Stomach (tissue), 4 donors: ENCODE data around the gene MOCS1.

ENCODE experiments used
- EP300 ChIP-seq: sonication (generic); formaldehyde crosslinking; IDR thresholded peaks from one replicate; pipeline ENCODE4 v1.6.1; 2017; ENCODE audit warnings: antibody characterized with exemption
- POLR2A ChIP-seq, 4 donors: fragments of 450-650 bp; IDR thresholded peaks; one replicate each; pipeline ENCODE4 v1.6.1; 2016; ENCODE audit warnings: antibody characterized with exemption in 4 of 4, control low read depth in 2 of 4, mild to moderate bottlenecking in 1 of 4, moderate library complexity in 1 of 4

GRCh38 chr6:39941820-39942219 lies 7.6 kb upstream of the MOCS1 start:
- TF ChIP-seq POLR2A (IDR thresholded peaks at IDR 0.05), result no peak
- no peak for TF ChIP-seq EP300
